Measurements from ENCODE around the gene NOSIP. TPM values are rescaled to one million over a fixed set of nuclear protein-coding genes. Genes with fewer than 3 reads are reported as not detected.
"Not testable (repeated sequence)": the region's sequence is repeated elsewhere in the genome, so short reads cannot be mapped to it uniquely, and the experiment has no call there.

Gene NOSIP, protein sequence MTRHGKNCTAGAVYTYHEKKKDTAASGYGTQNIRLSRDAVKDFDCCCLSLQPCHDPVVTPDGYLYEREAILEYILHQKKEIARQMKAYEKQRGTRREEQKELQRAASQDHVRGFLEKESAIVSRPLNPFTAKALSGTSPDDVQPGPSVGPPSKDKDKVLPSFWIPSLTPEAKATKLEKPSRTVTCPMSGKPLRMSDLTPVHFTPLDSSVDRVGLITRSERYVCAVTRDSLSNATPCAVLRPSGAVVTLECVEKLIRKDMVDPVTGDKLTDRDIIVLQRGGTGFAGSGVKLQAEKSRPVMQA
- 95.7 and 114 TPM in 2 replicates for total RNA-seq (2014; rRNA removed; shearing (Covaris generic))

DNA sequence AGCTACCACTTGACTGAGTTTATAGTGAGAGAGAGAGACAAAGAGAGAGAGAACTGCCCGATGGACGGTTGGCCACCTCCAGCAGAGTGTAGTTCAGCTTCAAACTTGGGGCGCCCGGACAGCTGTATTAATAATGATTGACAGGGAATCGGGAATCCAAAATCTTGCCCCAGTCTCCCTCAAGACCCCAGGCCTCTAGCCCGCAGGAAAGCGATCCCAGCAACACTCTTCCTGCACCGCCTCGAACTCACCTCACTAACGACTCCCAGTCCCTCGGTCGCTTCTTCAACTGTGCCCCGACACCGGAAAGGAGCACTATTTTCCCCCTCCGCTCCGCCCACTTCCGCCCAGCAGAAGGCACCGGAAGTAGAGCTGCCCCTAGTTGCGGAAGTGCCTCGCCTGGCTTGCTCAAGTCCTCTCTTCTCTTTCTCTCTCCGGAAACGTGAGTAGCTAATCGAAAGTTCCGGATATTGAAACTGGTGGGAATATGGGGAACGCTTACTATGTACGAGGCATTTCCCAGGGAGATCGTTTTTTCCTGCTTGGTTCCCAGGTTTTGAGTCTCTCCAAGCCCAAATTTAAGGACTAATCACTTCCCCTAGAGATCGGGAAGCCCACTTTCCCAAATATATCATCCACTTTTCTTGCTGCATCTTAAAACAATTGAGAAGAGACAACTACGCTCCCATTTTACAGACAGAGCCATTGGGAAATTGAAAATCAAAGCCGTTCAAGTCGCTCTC is at the start of gene NOSIP:
TSS of gene NOSIP (minus strand) at position 293 of the 743 bp plus-strand sequence. CDS start 19,865 bp downstream, outside the sequence.
- DNase-seq (ENCODE audit: low spot score) = peak; percentile 97

DNA sequence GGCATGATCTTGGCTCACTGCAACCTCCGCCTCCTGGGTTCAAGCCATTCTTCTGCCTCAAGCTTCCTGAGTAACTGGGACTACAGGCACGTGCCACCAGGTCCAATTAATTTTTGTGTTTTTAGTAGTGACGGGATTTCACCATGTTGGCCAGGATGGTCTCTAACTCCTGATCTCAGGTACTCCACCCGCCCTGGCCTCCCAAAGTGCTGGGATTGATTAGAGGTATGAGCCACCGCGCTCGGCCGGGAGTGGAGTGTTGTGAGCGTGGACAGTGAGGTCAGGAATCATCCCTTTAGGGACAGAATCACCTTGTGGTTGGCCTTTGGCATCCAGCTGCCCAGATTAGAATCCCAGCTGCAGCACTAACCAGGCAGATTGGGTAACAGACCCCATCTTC is 49.3 kb upstream of the NOSIP start:
- no peak for DNase-seq (ENCODE audit: low spot score)

DNA sequence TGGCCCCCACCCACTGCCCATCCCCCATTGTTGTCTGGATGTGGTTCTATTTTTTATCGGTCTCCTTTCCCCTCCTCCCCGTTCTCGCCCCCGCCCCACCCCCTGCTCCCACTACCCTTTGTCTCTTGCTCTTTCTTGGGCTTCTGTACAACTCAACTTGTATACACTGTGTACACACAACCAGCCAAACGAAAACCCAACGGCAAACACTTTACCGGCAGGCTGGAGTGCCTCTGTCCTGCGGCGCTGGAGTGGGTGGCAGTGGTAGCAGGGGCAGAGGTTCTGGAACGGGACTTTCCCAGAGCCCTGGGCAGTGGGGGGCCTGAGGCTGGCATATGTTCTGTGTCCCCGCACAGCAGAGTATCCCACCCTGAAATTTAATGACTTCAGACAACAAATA is 45.9 kb upstream of the NOSIP start:
- DNase-seq (ENCODE audit: low spot score) = no peak

DNA sequence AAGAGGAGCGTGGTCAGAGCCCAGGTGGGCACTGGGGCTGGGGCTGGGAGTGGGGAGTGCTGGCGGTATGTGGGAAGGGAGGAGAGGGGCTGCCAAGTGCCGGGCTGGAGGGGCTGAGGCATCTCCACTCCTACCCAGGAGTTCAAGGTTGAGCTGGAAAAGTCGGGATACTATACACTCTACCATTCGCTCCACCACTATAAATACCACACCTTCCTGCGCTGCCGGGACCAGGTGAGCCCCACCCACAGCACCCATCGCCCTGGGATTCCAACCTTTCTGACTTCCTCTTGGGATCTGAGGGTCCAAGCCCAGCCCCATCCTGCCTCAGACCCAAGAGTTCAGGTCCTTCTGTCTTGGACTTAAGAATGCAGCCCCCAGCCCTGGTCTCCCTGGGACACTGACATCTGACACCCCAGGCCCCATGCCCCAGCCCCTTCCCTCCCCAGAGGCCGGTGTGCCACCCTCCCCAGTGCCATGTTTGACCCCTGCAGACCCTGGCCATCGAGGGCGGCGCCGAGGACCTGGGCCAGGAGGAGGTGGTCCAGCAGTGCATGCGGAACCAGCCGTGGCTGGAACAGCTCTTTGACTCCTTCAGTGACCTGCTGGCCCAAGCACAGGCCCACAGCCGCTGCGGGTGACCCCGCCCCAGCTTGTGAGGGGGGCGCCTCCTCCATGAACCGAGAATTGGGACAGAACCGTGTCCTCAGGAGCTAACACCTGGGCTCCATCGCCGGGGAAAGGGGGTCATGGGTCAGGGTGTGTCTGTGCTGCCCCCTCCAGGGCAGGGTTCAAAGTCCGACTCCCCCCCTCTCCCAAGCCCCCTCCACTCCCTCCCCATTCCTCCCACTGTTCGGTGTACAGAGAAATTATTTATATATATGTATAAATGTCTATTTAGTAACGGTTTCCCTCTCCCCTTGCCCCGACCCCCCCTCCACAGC is 44.9 kb upstream of the NOSIP start:
- no peak for DNase-seq (ENCODE audit: low spot score)

DNA sequence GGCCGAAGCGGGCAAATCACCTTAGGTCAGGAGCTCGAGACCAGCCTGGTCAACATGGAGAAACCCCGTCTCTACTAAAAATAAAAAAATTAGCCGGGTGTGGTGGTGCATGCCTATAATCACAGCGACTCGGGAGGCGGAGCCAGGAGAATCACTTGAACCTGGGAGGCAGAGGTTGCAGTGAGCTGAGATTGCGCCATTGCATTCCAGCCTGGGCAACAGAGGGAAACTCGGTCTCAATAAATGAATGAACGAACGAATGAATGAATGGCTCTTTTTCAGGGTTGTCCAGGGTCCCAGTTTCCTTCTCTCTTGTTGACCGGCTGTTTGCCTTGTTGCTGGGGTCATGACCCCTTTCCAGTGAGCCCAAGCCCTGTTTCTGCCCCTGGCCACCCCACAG is 37.5 kb upstream of the NOSIP start:
- DNase-seq (ENCODE audit: low spot score) = not testable (repeated sequence)

- DNase-seq (ENCODE audit: low spot score) = no peak
Observed at GRCh38 chr19:49616945-49617344, 36.6 kb upstream of the NOSIP start.

DNA sequence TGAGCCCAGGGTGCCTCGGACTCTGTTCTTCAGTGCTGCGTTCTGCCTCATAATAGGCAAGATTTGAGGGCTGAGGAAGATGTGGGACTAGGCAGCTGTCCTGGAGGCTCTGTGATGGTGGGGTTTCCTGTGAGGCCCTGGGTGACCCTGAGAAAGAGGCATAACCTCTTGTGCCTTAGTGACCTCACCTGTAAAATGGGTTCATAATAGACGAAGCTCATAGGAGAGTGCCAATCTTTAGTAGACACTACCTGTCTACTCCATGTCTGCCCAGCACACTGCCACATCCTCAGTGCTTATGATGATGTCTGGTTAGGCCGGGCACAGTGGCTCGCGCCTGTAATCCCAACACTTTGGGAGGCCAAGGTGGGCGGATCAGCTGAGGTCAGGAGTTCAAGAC is 36.2 kb upstream of the NOSIP start:
- no peak for DNase-seq (ENCODE audit: low spot score)

- DNase-seq (ENCODE audit: low spot score) = no peak
Observed at GRCh38 chr19:49615861-49616260, 35.5 kb upstream of the NOSIP start.

DNA sequence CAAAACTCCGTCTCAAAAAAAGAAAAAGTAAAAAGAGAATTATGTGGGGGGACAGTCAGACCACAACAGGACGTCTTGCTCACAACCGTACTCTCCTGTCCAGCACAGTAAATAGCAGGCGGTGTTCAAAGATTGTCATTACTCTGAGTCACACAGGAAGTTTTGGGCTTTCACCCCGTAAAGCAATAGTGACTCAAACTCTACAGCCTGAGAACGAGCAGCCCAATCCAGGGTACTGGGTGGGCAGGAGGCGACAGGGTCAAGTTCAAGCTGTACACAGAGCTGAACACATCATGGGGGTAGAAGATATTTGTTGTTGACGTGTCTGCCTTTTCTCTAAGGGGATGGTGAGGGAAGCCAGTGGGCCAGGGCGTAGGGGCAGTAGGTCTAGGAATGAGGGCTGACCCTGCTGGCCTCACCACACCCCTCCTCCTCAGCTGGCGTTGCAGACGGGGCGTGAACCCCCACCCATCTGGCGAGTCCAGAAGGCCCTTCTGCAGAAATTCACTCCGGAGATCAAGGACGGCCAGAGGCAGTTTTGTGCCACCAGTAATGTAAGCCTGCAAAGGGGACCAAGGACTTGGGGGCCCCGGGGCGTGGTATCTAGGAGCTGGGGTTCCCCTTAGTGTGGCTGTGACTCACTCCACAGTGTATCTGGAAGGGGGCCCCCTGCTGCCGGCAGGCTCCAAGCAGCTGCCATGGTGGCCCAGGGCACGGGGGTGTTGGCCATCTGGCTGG is 33.9 kb upstream of the NOSIP start:
- peak; percentile 73 for DNase-seq (ENCODE audit: low spot score)

- no peak for DNase-seq (ENCODE audit: low spot score)
Observed at GRCh38 chr19:49613374-49613773, 33.0 kb upstream of the NOSIP start.

GRCh38 chr19:49609499-49610092 is 29.2 kb upstream of the NOSIP start:
- DNase-seq (ENCODE audit: low spot score) = no peak

DNA sequence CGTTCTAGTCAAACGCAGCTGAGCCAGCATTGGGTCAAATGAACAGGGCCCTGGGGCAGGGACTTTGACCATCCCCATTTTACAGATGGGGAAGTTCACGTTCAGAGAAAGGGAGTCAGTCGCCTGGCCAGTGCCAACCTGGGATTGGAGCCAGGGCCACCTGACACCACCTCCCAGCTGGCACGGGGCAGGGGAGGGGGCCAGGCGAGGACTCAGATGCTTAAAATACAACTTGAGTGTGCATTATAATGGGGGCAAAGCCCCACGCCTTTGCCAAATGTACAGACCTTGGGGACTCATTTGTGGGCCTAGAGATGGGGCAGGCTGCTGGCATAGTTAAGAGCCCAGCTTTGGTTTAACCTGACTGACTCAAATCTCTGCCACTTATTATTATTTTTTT is 25.2 kb upstream of the NOSIP start:
- no peak for DNase-seq (ENCODE audit: low spot score)

- DNase-seq (ENCODE audit: low spot score) = no peak
Observed at GRCh38 chr19:49602806-49603205, 22.4 kb upstream of the NOSIP start.

GRCh38 chr19:49601482-49602038 is 21.2 kb upstream of the NOSIP start:
- DNase-seq (ENCODE audit: low spot score) = no peak

GRCh38 chr19:49599378-49600295 is 19.3 kb upstream of the NOSIP start:
- DNase-seq (ENCODE audit: low spot score) = no peak

- no peak for DNase-seq (ENCODE audit: low spot score)
Observed at GRCh38 chr19:49597703-49597974, 17.3 kb upstream of the NOSIP start.

DNA sequence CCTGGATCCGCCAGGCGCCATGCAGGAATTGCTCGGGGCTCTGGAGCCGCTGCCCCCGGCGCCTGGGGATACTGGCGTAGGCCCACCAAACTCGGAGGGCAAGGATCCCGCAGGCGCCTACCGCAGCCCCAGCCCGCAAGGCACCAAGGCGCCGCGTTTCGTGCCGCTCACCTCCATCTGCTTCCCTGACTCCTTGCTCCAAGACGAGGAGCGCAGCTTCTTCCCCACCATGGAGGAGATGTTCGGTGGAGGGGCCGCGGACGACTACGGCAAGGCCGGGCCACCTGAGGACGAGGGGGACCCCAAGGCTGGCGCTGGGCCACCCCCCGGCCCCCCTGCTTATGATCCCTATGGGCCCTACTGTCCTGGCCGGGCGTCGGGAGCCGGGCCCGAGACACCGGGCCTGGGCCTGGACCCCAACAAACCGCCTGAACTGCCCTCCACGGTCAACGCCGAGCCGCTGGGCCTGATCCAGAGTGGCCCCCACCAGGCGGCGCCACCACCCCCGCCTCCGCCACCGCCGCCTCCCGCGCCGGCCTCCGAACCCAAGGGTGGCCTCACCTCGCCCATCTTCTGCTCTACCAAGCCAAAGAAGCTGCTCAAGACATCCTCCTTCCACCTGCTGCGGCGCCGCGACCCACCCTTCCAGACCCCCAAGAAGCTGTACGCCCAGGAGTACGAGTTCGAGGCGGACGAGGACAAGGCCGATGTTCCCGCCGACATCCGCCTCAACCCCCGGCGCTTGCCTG is 16.8 kb upstream of the NOSIP start:
- no peak for DNase-seq (ENCODE audit: low spot score)

- DNase-seq (ENCODE audit: low spot score) = no peak
Observed at GRCh38 chr19:49596407-49596806, 16.1 kb upstream of the NOSIP start.

GRCh38 chr19:49595819-49596404 is 15.6 kb upstream of the NOSIP start:
- no peak for DNase-seq (ENCODE audit: low spot score)
